HG02938 (cell line): Measurements from ENCODE around the gene RXFP4.
A peak's percentile ranks its signal among the peaks of the same experiment; 100 is the strongest.
"Not testable (repeated sequence)": the region's sequence is repeated elsewhere in the genome, so short reads cannot be mapped to it uniquely, and the experiment has no call there.

Experiments
- ATAC-seq: cut with Tn5 transposase; IDR thresholded peaks from one replicate; pipeline ENCODE4 v1.9.1; 2021; ENCODE audit warnings: mild to moderate bottlenecking, moderate library complexity; ENCODE audit not compliant: unreplicated experiment

The RXFP4 gene

GRCh38 chr1:155929057-155929456, 12.4 kb upstream of the RXFP4 start:
- no peak for ATAC-seq

DNA sequence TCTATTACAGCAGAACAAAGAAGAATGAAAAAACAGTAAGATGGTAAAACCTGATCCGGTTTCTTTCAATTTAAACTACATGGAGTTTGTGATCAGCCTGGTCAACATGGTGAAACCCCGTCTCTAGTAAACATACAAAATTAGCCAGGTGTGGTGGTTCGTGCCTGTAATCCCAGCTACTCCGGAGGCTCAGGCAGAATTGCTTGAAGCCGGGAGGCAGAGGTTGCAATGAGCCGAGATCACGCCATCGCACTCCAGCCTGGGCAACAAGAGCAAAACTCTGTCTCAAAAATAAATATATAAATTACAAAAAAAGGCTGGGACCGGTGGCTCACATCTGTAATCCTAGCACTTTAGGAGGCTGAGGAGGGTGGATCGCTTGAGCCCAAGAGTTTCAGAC, 10.7 kb upstream of the RXFP4 start:
- not testable (repeated sequence) for ATAC-seq

DNA sequence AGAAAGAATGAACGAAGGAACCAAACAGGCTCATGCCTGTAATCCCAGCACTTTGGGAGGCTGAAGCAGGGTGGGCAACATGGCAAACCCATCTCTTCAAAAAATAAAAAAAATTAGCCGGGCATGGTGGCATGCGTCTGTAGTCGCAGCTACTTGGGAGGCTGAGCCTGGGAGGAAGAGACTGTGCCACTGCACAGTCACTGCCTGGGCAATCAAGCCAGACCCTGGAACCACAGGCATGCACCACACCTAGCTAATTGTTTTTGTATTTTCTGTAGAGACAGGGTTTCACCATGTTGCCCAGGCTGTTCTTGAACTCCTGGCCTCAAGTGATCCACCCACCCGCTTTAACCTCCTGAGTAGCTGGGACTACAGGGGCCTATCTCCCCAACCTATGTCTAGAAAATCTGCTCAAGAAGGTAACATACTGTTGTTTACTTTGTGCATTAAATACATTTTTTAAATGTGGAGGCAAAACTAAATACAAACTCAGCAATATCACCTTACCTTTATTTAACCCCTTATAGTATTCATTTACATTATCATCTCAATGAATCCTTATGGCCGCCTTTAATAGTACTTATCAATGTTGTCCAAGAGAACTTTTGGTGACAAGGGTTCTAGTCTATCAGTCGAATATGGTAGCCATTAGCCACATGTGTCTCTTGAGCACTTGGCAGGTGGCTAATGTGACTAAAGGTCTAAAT, 10.0 kb upstream of the RXFP4 start:
- no peak for ATAC-seq

- no peak for ATAC-seq
These were observed 9.4 kb upstream of the RXFP4 start for GRCh38 chr1:155932081-155932480.

- ATAC-seq, result no peak
These were observed 9.0 kb upstream of the RXFP4 start for GRCh38 chr1:155932487-155932886.

GRCh38 chr1:155933591-155934096, 7.8 kb upstream of the RXFP4 start:
- ATAC-seq, result no peak

DNA sequence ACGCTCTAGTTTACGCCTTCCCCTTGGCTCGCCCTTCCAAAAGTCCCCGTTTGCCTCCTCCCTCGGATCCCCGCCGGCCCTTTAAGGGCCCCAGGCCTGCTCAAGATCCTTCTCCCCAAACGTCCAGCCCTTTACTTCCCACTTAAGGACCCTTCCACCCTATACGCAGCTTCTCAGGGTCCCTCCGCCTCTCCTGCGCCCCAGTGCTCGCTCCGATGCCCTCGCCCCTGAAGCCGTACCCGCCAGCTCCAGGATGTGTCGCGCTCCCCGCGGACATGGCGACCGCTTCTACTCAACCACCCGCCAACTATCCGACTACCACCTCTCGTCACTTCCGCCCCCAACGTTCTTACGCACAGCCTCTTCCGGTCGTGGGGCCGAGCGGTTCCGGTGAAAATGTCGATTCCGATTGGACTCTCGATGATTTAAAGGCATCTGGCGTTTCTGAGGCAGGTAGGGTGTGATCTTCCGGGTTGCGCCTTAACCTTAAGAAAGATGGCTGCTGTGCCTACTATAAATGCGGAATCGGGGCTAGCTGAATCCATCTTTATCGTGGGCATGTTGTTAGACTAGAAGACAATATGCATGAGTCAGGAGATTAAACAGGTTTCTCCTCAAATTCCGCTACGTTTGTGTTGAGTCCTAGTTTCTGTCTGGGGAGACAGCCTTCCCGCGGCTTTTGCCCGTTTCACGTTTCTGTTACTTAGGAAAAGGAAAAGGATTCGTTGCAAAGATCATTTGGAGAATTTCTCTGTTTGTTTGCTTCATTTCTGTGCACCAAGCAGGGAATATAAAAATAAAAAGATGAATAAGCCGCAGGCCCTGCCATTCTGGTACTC, 7.1 kb upstream of the RXFP4 start, which contains the start of gene KHDC4:
Gene KHDC4, minus strand, starts transcription at position 317 of the 839 bp plus-strand sequence. Its CDS starts 40 bp downstream, at position 277.
- ATAC-seq, result peak; percentile 91

- ATAC-seq, result no peak
These were observed 6.4 kb upstream of the RXFP4 start for GRCh38 chr1:155934936-155935590.

DNA sequence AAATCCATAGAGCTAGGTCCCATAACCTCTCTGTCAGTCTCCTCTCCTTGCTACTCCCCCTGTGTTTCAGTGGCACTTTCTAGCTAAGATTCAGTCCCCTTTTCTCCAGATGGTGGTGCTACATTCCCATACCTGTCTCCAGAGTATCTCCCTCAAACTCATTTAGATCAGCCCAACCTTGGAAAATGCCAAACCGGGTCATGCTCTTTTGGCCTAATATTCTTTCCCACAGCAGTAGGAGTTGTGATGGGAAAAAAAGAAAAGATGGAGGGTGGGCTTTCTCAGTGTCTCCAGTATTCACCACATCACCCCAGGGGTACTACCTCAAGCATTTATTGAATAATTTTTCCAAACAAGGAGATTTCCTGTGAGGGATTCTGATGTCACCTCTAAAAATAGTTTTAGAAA, 3.2 kb upstream of the RXFP4 start:
- no peak for ATAC-seq

DNA sequence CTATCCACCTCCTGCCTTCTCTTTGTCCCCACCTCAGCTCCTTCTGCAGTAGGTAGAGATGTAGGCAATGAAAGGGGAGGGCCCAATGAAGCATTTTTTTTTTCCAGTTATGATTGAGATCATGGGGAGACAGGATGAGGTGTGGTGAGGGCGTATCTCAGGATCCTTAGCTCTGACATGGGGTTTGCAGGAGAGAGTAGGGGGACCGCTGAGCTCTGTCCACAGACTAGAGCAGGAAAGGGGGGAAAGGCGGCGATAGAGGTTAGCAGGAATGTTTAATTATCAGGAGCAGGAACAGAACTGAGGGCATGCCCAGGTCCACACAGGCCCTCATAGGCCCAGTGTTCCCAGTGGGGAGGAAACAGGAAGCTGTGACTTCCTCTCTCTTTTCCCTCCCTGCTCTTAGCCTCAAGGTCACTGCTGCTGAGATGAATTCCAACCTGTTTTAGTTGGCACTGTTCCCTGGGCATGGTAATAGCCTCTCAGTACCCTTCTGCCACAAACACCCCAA, 901 bp upstream of the RXFP4 start:
- no peak for ATAC-seq

- no peak for ATAC-seq
These were observed 550 bp downstream of the RXFP4 start for GRCh38 chr1:155941845-155942531.

DNA sequence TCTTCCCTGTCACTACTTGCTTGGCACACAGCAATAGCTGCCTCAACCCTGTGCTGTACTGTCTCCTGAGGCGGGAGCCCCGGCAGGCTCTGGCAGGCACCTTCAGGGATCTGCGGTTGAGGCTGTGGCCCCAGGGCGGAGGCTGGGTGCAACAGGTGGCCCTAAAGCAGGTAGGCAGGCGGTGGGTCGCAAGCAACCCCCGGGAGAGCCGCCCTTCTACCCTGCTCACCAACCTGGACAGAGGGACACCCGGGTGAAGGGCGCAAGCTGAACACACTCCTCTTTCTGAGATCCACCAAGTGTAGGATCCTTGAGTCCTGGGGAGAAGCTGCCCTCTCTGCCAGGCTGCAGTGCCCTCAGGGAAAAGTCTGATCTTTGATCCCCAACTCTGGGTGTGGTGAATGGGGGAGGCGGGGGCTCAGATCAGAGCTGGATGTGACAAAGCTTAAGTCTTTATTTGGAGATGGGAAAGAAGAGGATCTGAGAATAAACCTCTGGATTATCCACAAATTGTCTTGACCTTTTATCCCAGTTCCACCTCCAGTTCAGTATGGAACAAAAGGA, 1.2 kb downstream of the RXFP4 start:
- ATAC-seq, result no peak

DNA sequence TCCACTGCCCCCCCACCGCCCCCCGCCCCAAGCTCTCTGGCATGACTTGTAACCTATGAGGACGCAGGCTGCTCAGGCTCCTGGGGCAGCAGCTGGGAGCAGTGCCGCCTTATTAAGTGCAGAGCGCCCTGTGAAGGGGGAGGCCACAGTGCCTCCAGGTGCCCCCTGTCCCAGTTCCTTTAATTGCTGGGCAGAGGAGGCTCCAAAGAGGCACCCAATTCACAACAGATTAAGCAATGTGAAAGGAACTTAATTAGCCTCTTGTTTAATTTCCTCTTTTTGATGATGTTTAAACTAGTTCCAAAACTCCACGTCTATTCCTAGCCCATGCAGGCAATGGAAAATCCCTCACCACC, 3.0 kb downstream of the RXFP4 start:
- ATAC-seq, result no peak

GRCh38 chr1:155946633-155947219, 5.3 kb downstream of the RXFP4 start:
- ATAC-seq, result no peak

- no peak for ATAC-seq
These were observed 5.9 kb downstream of the RXFP4 start for GRCh38 chr1:155947292-155947691.

GRCh38 chr1:155947741-155948140, 6.3 kb downstream of the RXFP4 start:
- no peak for ATAC-seq

- no peak for ATAC-seq
These were observed 9.4 kb downstream of the RXFP4 start for GRCh38 chr1:155950829-155951228.

DNA sequence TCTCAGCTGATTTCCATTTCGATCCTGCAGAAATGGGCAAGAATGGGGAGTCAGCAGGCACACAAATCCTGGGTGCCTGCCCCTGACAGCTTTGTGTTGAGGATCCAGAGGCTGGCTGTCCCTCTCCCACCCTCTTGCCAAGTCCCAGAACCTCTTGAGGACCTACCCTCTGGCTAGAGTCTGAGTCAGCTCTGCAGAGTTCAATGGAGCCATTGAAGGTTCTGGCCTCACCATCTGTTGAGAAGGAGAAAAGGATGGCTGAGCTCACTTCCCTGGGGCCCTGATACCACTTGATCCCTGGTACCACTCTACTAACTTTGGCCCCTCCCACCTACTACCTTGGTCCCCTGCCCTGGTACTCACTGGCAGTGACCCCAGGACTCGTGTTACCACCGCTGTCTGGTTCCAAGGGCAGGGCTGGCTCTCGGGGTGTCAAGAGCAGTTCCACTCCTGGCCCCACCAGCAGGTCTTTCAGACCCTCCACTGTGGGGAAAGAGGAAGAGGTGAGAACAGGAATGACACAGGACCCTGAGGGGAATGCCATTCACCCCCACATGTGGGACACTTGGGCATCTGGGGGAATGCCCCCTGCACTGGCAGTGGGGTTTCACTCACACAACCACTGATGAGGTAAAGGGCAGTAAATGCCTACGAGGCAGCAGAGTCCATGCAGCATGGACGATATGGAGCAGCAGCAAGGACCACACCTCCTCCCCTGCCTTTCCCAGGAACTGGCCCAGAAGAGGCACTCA, 10.5 kb downstream of the RXFP4 start:
- no peak for ATAC-seq

DNA sequence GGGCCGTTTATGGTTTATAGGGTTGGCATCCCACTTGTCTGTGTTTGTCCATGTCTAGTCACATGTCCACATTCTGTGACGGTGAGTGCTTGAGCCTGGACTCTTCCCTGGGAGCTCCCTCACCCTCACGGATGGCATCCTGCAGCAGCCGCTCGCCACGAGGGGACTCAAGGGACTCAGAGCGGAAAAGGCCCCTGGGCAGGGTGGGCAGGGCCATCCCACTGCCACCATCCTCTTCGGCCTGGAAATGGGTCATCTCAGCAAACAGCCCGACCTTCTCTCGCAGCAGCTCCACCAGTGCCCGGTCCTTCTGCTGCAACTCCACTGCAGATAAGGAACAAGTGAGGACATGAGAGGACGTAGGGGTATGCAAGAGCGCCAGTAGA, 11.1 kb downstream of the RXFP4 start:
- ATAC-seq, result no peak
